GM12891 (cell line): Measurements from ENCODE around the gene ITPR1.

Source experiments
- PAX5 ChIP-seq: IDR thresholded peaks from 2 replicates; pipeline ENCODE4 v1.6.1; 2011; ENCODE audit warnings: low read length, moderate library complexity, mild to moderate bottlenecking; ENCODE audit not compliant: insufficient read depth, severe bottlenecking
- POLR2A ChIP-seq: IDR thresholded peaks from 2 replicates; pipeline ENCODE4 v1.6.1; 2011; ENCODE audit warnings: low read depth, low read length, control low read depth
- POLR2AphosphoS5 ChIP-seq: IDR thresholded peaks from 2 replicates; pipeline ENCODE4 v1.6.1; 2011; ENCODE audit warnings: low read depth, low read length, control low read depth
- POU2F2 ChIP-seq: IDR thresholded peaks from 2 replicates; pipeline ENCODE4 v1.6.1; 2011; ENCODE audit warnings: low read depth, mild to moderate bottlenecking, control low read depth, low read length, moderate library complexity
- SPI1 ChIP-seq: IDR thresholded peaks from 2 replicates; pipeline ENCODE4 v1.6.1; 2011; ENCODE audit warnings: low read depth, low read length, control low read depth
- TAF1 ChIP-seq: IDR thresholded peaks from 2 replicates; pipeline ENCODE4 v1.6.1; 2011; ENCODE audit warnings: low read depth, low read length, control low read depth

DNA sequence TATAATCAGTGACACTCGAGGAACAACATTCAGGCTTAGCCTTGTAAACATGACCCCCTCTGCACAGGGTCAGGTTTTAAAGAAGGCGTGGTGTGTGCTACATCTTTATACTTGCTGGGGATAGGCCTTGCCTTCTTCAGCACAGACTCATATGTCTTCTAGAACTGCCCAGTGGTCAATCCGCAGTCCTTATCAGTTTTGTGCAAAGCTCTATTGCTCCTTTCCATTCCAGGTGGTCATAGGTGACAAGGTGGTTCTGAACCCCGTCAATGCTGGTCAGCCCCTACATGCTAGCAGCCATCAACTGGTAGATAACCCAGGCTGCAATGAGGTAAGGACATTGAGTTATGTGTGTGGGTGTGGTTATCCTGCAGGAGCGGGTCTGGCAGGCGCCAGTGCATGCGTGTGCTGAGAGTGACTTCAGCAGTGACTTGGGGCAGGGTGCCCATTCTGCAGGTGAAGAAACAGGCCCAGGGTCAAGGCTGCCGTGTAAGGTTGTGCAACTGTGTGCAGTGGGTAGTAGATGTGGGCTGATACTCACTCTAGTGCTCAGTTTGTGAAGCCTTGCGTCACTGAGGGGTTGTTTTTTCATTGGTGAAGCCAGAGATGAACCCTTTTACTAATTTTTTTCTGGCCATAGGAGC lies 150.9 kb downstream of the ITPR1 start:
- no peak for TF ChIP-seq TAF1
- TF ChIP-seq POLR2A, result no peak
- no peak for TF ChIP-seq SPI1
- TF ChIP-seq POLR2AphosphoS5, result no peak
- no peak for TF ChIP-seq POU2F2
- no peak for TF ChIP-seq PAX5
